Measurements from ENCODE around the gene ATP2A1.

ATP2A1 gene

GRCh38 chr16:28912558-28912957 lies 34.3 kb downstream of the ATP2A1 start:
- no peak for DNase-seq (ENCODE audit: low read depth in 1 of 2, low spot score in 1 of 2)

GRCh38 chr16:28913946-28914724 lies 35.8 kb downstream of the ATP2A1 start:
- no peak for DNase-seq (ENCODE audit: low read depth in 1 of 2, low spot score in 1 of 2)
- TF ChIP-seq, protein P1, sequence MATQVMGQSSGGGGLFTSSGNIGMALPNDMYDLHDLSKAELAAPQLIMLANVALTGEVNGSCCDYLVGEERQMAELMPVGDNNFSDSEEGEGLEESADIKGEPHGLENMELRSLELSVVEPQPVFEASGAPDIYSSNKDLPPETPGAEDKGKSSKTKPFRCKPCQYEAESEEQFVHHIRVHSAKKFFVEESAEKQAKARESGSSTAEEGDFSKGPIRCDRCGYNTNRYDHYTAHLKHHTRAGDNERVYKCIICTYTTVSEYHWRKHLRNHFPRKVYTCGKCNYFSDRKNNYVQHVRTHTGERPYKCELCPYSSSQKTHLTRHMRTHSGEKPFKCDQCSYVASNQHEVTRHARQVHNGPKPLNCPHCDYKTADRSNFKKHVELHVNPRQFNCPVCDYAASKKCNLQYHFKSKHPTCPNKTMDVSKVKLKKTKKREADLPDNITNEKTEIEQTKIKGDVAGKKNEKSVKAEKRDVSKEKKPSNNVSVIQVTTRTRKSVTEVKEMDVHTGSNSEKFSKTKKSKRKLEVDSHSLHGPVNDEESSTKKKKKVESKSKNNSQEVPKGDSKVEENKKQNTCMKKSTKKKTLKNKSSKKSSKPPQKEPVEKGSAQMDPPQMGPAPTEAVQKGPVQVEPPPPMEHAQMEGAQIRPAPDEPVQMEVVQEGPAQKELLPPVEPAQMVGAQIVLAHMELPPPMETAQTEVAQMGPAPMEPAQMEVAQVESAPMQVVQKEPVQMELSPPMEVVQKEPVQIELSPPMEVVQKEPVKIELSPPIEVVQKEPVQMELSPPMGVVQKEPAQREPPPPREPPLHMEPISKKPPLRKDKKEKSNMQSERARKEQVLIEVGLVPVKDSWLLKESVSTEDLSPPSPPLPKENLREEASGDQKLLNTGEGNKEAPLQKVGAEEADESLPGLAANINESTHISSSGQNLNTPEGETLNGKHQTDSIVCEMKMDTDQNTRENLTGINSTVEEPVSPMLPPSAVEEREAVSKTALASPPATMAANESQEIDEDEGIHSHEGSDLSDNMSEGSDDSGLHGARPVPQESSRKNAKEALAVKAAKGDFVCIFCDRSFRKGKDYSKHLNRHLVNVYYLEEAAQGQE (IDR thresholded peaks at IDR 0.05; ENCODE audit: insufficient replicate concordance, low read depth) = no peak
- TF ChIP-seq GABPA (IDR thresholded peaks at IDR 0.05; ENCODE audit: low read depth) = no peak
- Histone ChIP-seq H3K27ac (replicated peaks) (no peak overlapping the region), H3K27me3 (ENCODE audit: insufficient read depth, poor library complexity, severe bottlenecking) (no peaks in the 10 kb centered on the region), H3K4me3 (replicated peaks; ENCODE audit: insufficient read depth, low read length) (no peak overlapping the region)

More at GRCh38 chr16:28912558-28912957, 34.3 kb downstream of the ATP2A1 start:
- Histone ChIP-seq H3K27me3 (ENCODE audit: insufficient read depth, poor library complexity, severe bottlenecking) (no peaks in the 10 kb centered on the region), H3K27ac (replicated peaks) (no peak overlapping the region), H3K4me3 (replicated peaks; ENCODE audit: insufficient read depth, low read length) (no peak overlapping the region)
- TF ChIP-seq GABPA (IDR thresholded peaks at IDR 0.05; ENCODE audit: low read depth) (no peak), POLR2AphosphoS5 (IDR thresholded peaks at IDR 0.05; ENCODE audit: low read depth) (no peak), SPI1 (IDR thresholded peaks at IDR 0.05; ENCODE audit: borderline replicate concordance, low read depth) (no peak)
- TF ChIP-seq, protein P1 (IDR thresholded peaks at IDR 0.05; ENCODE audit: insufficient replicate concordance, low read depth) = no peak

DNA sequence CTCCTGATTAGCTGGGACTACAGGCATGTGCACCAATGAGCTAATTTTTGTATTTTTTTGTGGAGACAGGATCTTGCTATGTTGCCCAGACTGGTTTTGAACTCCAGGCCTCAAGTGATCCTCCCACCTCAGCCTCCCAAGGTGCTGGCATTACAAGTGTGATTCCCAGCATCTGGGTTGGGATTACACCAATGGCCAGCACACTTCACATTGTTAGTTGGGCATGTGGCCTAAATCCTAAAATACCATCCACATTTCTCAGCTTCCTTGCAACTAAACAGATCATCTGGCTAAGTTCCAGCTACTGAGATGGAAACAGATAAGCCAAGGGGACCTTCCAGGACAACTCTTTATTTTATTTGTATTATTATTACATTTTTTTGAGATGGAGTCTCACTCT lies 36.9 kb downstream of the ATP2A1 start:
- H3K4me3 ChIP-seq (replicated peaks; ENCODE audit: insufficient read depth, low read length) = no peak overlapping the region
- no peaks in the 10 kb centered on the region for H3K27me3 ChIP-seq (ENCODE audit: insufficient read depth, poor library complexity, severe bottlenecking)
- H3K27ac ChIP-seq (replicated peaks) = no peak overlapping the region
- TF ChIP-seq SPI1 (IDR thresholded peaks at IDR 0.05; ENCODE audit: borderline replicate concordance, low read depth) (no peak), POLR2AphosphoS5 (IDR thresholded peaks at IDR 0.05; ENCODE audit: low read depth) (no peak), GABPA (IDR thresholded peaks at IDR 0.05; ENCODE audit: low read depth) (no peak), CTCF (IDR thresholded peaks at IDR 0.05; ENCODE audit: insufficient read depth, low read length) (no peak)
- TF ChIP-seq, protein P1 (IDR thresholded peaks at IDR 0.05; ENCODE audit: insufficient replicate concordance, low read depth) = no peak
- no peak for DNase-seq (ENCODE audit: low read depth in 1 of 2, low spot score in 1 of 2)

DNA sequence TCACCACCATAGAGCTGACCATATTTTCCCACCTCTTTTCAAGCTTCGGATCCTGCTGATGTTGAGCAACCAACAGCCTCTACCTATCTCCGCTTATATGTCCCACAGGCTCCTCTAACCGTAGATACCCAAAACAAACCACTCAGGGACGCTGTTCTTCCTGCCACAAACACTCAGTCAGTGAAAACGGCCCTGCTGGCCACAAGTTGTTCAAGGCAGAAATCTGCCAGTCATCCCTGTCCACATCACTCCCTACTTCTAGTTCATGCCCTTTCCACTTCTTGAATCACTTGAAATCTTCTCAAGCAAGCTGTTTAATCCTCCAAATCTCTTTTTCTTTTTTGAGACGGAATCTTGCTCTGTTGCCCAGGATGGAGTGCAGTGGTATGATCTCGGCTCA lies 38.8 kb downstream of the ATP2A1 start:
- Histone ChIP-seq H3K27ac (replicated peaks) (no peak overlapping the region), H3K27me3 (ENCODE audit: insufficient read depth, poor library complexity, severe bottlenecking) (no peaks in the 10 kb centered on the region), H3K4me3 (replicated peaks; ENCODE audit: insufficient read depth, low read length) (no peak overlapping the region)
- TF ChIP-seq GABPA (IDR thresholded peaks at IDR 0.05; ENCODE audit: low read depth) (no peak), POLR2AphosphoS5 (IDR thresholded peaks at IDR 0.05; ENCODE audit: low read depth) (no peak), CTCF (IDR thresholded peaks at IDR 0.05; ENCODE audit: insufficient read depth, low read length) (no peak), SPI1 (IDR thresholded peaks at IDR 0.05; ENCODE audit: borderline replicate concordance, low read depth) (no peak)
- TF ChIP-seq, protein P1 (IDR thresholded peaks at IDR 0.05; ENCODE audit: insufficient replicate concordance, low read depth) = no peak
- DNase-seq (ENCODE audit: low read depth in 1 of 2, low spot score in 1 of 2) = no peak

All from HL-60 (cell line).